GM04504 (cell line): Measurements from ENCODE around the gene PNPLA5.
"Not testable (repeated sequence)": the region's sequence is repeated elsewhere in the genome, so short reads cannot be mapped to it uniquely, and the experiment has no call there.

Experiments used
- DNase-seq: peaks from one replicate; pipeline ENCODE4 v3.0.0-alpha.2; 2012; ENCODE audit warnings: low read depth

The PNPLA5 gene, protein sequence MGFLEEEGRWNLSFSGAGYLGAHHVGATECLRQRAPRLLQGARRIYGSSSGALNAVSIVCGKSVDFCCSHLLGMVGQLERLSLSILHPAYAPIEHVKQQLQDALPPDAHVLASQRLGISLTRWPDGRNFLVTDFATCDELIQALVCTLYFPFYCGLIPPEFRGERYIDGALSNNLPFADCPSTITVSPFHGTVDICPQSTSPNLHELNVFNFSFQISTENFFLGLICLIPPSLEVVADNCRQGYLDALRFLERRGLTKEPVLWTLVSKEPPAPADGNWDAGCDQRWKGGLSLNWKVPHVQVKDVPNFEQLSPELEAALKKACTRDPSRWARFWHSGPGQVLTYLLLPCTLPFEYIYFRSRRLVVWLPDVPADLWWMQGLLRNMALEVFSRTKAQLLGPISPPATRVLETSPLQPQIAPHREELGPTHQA

DNA sequence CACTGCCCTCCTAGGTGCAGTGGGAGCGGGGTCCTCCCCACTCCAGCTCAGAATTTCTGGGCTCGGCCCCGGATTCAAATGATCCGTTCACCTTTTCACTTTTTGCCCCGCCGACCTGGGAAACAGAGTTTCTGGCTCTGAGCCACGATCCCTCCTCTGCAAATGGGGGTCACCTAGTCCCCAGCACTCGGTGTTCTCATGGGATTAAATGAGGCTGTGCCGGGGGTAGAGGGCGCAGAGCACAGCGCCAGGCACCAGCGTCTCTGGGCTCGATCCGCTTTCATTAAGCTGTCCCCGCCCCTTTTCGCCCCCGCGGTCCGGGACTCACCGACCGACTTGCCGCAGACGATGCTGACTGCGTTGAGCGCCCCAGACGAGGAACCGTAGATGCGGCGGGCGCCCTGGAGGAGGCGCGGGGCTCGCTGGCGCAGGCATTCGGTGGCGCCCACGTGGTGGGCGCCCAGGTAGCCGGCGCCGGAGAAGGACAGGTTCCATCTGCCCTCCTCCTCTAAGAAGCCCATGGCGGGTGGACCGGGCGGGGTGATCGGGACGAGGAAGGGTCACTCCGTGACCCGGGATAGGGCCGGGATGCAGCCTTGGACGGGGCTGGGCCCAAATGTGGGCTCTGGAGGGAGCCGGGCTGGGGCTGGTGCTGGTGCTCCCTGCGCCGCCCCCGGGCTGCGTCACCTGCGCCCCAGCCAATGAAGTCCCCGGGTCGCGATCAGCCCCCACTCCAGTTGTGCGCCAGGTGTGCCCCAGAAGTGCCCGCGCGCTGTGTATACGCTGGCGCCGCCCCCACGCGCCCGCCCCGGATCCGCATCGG lies at the start of gene PNPLA5:
Gene PNPLA5, minus strand, starts transcription at position 654 of the 823 bp plus-strand sequence. Its CDS starts 133 bp downstream, at position 521.
- DNase-seq: no peak

DNA sequence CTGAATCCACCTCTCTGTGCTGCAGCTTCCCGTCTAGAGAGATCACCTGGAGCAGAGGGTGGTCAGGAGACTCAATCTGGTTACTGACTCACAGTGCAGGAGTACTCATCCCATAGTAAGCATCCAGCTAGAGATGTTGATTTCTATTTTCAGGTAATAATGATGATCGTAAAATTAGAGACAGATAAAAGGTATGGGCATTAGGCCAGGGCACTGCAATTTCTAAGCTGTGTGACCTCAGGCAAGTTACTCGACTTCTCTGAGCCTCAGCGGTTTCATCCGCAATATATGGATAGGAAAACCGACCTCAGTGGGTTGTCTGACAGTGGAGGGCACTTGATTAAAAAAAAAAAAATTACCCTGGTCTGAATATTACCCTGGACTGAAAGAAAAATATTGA lies 49.6 kb upstream of the PNPLA5 start:
- DNase-seq: no peak

DNA sequence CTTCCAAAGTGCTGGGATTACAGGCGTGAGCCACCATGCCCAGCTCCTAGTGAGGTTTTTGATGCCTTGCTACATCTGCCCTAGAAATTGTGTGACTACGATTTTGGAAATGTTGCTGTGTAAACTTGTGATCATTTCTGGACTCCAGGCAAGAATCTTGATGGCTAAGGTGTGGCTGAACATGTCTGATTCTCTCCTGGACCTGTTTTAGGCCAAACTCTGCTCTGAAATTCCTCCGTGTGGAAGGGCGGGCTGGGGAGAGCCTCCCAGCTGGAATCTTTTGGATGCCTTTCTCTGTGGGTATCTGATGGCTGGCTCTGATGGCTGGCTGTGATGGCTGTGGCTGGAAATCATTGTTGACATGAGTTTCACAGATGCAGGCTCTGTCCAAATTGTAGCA lies 40.0 kb upstream of the PNPLA5 start:
- no peak for DNase-seq

DNA sequence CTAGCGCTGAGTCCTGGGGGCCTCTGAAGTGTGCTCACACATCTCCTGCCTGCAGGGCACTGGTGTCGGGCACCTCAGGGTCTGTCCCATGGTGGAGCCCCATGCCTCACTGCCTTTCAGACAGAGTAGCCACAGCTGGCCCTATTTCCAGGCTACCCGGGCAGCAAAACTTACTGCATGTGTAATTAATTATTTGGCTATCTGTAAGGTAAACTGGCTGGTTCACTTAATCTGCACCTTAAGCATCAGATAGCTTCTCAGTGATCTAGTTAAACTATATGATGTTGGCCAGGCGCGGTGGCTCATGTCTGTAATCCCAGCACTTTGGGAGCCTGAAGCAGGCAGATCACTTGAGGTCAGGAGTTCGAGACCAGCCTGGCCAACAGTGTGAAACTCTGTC lies 37.1 kb upstream of the PNPLA5 start:
- DNase-seq: no peak

DNA sequence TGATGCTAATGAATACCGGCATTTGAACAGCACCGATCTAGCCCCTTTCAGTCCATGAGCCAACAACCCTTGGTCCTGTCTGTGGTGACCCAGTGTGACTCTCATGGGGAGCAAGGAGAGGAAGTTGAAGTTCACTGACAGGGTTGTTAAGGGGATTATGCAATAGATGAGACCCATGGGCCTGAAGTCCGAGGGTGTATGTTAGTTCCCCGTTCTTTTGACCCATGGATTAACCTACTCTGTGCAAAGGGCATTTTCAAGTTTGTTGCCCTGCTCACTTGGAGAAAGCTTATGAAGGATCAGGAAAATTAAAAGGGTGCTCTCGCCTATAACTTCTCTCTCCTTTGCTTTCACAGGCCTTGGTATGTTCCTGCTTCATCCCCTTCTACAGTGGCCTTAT lies 36.7 kb upstream of the PNPLA5 start:
- no peak for DNase-seq

DNA sequence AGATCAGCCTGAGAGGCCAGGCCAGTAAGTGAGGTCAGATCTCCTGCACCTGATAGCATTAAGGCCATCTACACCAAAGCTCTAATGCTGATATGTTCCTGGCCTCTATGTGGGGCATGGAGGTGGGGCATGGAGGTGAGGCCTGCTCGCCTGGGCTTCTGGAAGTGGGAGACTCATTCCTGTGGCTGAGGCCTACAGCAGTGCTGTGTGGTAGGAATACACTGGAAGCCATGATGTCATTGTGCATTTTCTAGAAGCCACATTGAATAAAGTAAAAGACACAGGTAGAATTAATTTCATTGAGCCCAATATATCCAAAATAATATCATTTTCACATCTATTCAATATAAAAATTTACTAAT lies 34.5 kb upstream of the PNPLA5 start:
- no peak for DNase-seq

DNA sequence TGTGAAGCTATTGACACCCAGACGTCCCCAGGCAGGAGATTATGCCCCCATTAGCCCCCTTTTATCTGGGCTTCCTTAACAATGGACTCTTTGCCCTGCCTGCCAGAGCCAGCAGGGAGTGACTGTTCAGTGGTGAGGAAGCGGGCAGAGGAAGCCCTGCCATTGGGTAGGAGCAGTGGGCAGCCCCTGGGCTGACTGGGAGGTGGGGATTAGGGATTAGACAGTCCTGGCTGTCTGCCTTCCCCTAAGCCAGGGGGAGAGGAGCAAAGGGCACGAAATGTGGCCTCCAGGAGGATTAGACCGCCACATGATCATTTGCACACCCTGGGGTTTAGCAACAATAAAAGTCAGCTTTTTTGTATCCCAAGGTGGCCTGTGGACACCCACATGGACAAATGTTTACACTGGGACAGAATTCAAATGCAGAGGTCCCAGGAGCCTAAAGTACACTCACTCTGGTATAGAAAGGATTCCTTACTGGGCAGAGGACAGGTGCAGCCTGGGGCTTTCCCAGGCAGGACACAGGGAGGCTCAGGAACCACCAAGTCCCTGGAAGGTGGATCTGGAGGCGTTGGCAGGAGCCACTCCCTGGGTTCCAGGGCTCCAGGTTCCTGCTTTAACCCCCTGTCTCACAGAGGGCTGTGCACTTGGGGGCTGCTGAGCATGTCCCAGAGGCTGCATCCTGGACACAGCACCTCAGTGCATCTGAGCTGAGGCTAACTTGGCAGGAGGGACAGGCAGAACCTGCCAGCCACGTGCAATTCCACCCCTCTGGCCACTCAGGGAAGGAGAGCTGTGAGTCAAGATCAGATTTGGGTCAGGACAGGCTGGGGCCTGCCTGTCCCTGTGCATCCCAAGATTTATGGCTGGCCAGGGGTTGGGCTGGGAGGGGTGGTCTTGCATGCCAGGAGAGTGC lies 33.9 kb upstream of the PNPLA5 start:
- no peak for DNase-seq

DNA sequence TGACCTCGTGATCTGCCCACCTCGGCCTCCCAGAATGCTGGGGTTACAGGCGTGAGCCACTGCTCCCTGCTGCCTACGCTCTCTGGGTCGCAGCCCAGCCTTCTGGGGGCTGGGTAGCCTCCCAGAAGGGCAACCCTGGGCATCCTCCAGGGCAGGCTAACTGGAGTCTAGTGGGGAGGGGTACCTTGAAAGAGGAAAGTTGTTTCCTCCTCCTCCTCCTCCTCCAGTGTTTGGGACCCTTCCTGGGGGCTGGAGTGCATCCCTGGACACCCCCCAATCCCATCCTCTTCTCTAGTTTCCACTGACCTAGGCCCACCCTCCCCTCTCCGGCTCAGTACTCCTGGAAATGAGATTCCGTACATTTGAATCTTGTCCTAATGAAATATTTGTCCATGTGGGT lies 33.1 kb upstream of the PNPLA5 start:
- no peak for DNase-seq

DNA sequence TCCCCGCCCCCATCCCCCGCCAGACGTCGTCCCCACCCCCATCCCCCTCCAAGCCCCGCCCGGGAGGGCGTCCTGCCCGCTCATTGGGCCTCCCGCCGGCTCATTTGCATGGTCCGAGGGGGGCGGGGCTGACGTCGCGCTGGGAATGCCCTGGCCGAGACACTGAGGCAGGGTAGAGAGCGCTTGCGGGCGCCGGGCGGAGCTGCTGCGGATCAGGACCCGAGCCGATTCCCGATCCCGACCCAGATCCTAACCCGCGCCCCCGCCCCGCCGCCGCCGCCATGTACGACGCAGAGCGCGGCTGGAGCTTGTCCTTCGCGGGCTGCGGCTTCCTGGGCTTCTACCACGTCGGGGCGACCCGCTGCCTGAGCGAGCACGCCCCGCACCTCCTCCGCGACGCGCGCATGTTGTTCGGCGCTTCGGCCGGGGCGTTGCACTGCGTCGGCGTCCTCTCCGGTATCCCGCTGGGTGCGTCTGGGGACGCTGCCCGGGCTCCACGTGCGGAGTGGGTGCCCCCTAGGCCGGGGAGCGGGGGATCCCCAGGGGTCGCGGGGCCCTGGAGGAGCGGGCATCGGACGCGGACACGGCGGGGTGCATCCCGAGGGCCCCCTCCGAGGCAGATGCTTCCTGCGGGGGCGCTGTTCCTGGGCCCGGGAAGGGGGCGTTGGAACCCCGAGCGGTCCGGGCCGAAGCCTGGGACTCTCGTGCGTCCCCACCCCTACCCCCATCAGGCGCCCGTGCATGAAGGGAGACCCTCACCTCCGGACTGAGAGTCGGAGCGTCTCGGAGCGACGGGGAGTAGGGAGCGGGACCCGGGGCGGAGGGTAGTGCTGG lies 32.0 kb upstream of the PNPLA5 start, which contains the start of gene PNPLA3:
Gene PNPLA3, plus strand, starts transcription at position 175 of the 834 bp plus-strand sequence. Its CDS starts 107 bp downstream, at position 282.
- peak; percentile 53 for DNase-seq

DNA sequence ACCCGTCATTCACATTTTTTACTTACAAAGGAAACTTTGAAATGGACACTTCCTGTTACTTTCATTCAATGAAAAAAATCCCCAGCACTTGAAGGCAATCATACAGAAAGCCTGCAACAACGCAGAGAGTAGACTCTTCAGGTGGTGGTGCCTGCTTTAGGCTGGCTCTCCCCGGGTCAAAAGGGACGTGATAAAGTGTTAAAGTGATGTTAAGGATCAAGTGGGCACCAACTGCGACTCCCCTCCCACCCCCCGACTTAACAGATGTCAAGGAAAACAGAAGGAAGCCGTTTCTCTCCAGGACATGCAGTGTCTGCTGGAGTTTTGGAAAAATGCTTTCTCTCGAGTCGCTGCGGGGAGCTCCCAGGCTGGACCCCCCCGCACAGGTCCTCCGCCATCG lies 31.4 kb upstream of the PNPLA5 start:
- DNase-seq: no peak

DNA sequence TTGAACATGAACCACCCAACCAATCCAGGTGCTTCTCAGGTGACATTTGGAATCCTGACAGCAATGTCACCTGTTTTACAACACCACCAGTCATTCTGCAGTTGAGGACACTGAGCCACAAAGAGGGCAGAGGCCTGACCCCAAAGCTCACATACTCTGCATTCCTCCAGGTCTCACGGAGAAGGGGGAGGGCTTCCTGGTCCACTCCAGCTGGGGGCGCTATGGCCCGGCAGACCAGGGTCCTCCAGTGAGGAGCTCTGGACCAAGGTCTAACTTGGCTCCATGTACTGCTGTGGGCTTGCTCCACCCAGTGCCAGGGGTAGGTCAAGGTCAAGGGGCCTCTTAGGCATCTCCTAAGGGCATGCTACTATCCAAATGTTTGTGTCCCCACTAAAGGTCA lies 30.3 kb upstream of the PNPLA5 start:
- DNase-seq: no peak

DNA sequence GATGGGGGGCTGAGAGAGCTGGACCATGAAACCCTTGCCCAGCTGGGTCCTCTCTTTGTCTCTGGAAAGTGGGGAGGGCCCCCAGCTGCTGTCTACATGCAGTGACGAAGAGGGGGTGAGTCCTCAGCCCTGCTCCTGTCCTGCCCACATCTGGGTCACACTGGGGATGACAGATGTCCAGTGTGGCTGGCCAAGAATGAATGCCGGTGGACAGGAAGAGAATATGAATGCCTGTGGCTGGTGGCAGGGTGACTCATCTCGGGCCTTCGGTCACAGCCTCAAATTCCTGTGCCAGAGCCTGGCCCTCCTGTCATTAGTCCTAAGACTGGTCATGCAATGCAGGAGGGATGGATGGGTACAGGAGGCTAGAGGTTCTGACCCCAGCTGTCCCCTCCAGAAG lies 29.6 kb upstream of the PNPLA5 start:
- peak; percentile 59 for DNase-seq

DNA sequence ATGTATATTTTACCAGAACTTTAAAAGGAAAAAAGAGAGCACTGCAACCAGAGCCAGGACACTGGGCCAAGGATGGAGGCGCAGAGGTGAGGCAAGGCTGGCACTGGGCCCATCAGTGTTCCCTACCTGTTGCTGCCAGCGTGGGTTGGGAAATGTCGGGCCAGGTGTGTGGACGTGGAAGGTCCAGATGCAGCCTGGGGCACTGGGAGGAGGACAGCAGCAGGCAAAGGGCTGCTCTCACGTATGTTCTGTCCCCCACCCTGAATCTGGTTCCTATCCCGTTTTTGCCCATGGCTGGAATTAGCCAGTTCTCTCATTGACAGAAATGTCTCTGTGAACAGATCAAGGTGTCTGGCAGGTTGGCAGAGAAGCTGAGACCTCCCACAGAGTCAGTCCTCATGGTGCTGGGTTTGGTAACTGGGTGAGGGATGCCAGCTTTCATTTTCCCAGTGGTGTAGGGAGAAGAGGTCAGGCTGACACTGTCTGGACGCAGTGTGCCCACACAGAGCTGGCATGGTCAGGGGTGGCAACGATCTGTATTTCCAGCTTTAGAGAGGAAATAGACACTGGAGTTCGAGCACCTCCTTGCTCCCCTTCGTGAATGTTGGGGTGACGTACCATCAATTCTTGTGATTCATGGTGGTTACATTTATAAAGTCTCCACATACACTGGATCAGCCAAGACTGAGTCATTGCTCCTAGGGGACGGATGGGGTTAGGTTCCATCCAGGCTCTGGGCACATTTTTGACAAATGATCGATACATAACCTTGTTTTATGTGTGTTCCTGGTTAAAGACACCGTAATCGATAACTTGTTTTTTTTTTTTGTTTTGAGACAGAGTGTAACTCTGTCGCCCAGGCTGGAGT lies 27.5 kb upstream of the PNPLA5 start:
- DNase-seq: no peak

DNA sequence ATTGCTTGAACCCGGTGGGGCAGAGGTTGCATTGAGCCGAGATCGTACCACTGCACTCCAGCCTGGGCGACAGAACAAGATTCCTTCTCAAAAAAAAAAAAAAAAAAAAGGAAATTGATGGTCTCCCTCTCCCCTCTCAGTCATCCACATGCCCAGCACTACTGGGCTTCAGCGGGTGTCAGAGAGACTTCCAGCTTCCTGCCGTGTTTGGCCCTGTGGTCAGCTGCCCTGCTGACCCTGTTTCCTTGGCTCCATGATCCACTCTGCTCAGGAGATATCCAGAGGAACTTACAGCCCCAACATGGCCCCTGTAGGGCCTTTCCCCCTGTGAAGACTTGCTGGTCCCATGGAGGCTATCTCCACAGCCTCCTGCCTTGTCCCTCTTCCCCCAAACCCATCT lies 25.7 kb upstream of the PNPLA5 start:
- DNase-seq: no peak

DNA sequence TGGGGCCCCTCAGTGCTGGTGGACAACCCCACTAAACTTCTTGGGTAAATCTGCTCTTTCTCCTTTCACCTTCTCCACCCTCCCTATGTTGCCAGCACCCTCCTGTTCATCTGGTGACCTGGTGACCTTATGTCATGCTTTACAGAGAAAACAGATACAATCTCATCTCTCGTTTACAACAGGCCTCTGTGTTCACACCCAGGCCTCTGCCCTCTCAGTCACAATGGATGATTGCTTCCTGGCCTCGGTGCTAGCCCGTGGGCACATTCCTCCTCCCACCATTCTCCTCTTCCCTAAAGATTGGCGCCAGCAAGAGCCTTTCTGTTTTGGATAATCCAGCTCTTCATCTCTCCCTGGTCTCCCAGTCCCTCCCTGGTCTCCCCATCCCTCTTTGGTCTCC lies 19.5 kb upstream of the PNPLA5 start:
- no peak for DNase-seq

DNA sequence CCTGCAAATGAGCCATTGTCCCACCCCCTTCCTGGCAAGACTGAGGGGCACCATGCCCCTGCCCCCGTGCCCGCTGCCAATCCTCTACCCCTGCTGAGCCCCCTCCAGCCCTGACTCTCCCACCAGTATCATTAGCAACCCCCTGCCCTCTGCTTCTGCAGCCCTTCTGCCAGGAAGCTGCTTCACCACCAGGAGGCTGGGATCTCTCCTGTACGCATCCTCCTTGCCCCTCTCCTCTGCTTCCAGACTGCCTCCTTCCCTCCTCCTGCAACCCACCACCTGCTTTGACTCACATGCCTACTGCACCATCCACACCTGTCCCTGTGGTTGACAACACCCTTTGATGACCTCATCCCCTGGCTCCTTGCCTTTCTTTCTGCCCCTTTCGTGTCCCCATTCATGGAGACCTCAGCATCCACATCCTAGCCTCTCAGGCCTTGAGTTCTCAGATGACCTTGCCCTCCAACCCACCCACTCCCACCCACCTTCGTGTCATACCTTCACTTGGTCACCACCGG lies 18.4 kb upstream of the PNPLA5 start:
- DNase-seq: no peak

DNA sequence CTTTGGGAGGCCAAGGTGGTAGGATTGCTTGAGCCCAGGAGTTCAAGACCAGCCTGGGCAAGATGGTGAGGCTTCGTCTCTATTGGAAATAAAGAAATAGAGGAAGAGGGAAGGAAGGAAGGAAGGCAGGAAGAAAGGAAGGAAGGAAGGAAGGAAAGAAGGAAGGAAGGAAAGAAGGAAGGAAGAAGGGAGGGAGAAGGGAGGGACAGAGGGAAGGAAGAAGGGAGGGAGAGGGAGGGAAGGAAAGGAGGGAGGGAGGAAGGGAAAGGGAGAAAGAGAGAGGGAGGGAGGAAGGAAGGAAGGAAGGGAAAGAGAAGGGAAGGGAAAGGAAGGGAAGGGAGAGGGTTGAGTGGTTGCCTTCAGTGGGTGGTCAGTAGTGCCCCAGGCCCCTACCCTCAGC lies 17.9 kb upstream of the PNPLA5 start:
- no peak for DNase-seq

DNA sequence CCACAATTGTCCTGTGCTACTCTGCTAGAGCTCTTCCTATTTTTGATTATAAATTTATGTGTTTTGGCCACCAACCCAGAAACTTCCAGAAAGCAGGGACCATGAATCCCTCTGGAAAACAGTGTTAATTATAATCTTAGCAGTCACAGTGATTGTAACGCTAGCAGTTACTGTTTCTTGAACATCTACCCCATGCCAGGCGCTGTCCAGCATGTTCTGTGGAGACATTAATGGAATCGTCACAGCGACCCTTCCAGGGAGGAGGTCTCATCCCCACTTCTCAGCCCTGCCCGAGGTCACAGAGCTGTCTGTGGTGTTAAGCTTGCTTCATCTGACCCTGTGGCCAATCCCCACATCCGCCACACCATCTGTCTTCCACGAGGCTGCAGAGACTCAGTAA lies 13.9 kb upstream of the PNPLA5 start:
- DNase-seq: no peak

DNA sequence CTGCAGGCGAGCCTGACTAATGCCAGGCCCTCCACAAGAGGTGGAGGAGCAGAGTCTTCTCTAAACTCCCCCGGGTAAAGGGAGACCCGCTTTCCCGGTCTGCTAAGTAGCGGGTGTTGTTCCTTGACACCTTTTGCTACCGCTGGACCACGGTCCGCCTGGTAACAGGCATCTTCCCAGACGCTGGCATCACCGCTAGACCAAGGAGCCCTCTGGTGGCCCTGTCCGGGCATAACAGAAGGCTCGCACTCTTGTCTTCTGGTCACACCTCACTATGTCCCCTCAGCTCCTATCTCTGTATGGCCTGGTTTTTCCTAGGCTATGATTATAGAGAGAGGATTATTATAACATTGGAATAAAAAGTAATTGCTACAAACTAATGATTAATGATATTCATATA lies 12.6 kb upstream of the PNPLA5 start:
- DNase-seq: not testable (repeated sequence)

DNA sequence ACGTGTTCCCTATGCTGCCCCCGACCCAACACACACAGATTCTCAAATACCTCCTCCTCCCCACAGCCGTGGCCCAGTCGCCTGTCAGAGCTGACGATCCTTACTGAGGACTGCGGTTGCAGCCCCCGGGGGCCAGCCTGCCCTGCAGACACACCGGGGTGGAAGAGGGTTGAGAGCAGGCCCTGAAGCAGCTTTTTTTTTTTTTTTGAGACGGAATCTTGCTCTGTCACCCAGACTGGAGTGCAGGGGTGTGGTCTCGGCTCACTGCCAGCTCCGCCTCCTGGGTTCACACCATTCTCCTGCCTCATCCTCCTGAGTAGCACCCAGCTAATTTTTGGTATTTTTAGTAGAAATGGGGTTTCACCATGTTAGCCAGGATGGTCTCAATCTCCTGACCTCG lies 11.2 kb upstream of the PNPLA5 start:
- not testable (repeated sequence) for DNase-seq
